ENCODE measurements around the gene AKIRIN2. TPM values are rescaled to one million over a fixed set of nuclear protein-coding genes. Genes with fewer than 3 reads are reported as not detected.
"Not testable (repeated sequence)": the region's sequence is repeated elsewhere in the genome, so short reads cannot be mapped to it uniquely, and the experiment has no call there.

Gene AKIRIN2
- total RNA-seq, 1 experiment from 2014 or later, result 19.1 TPM

DNA sequence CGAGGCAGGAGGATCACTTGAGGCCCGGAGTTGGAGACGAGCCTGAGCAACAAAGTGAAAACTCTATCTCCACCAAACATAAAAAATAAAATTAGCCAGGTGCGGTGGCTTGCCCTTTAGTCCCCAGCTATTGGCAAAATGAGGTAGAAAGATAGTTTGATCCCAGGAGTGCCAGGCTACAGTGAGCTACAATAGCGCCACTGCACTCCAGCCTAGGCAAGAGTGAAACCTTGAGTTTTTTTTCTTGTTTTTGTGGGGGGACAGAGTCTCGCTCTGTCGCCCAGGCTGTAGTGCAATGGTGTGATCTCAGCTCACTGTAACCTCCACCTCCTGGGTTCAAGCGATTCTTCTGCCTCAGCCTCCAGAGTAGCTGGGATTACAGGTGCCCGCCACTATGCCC is 14.1 kb downstream of the AKIRIN2 start:
- not testable (repeated sequence) for DNase-seq (ENCODE audit: low read depth)

GRCh38 chr6:87687296-87687695 is 14.7 kb downstream of the AKIRIN2 start:
- no peak for DNase-seq (ENCODE audit: low read depth)

DNA sequence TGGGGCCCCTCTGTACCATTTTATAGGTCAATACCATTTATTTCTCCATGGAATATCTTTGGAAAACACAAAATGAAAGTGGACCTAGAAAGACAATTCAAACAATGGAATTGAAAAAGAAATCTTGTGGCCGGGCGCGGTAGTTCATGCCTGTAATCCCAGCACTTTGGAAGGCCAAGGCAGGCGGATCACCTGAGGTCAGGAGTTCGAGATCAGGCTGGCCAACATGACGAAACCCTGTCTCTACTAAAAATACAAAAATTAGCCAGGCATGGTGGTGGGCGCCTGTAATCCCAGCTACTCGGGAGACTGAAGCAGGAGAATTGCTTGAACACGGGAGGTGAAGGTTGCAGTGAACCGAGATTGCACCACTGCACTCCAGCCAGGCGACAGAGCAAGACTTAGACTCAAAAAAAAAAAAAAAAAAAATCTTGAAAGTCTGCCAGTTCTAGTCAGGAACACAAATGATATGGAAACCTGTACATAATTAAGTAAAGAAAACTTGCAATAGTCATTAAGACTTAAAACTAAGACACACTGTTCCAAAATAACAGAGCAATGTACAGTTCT is 15.3 kb downstream of the AKIRIN2 start:
- not testable (repeated sequence) for DNase-seq (ENCODE audit: low read depth)

DNA sequence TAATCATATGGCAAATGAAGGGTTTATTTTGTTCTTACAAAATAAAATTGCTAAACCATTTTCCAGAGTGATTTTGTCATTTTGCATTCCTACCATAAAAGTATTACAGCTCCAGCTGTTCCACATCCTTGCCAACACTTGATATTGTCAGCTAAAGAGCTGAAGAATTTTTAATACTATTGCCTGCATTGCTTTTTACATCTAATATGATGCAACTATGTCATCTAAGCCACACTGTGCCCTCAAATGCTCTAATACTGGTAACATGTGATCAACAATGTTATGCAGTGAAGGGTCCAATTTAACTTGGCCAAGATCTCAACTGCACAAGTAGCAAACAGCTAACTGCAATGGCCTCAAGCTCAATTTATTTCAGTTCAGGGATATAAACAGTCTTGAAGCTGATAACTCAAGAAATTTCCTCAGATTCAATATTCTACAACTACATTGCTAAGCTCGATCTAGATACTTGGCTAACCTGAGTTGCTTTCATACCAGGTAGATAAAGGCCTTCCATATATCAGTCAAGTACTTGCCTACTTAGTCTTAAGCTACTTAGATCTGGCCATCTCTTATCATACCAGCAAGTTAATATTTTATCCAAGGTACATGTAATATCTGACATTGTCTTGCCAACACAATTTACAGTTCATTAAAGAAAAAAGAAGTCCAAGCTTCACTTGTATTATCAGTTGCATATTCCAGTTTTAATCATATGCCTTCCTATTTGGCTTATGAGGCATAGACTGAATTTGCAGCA is 17.0 kb downstream of the AKIRIN2 start:
- DNase-seq (ENCODE audit: low read depth), result no peak

DNA sequence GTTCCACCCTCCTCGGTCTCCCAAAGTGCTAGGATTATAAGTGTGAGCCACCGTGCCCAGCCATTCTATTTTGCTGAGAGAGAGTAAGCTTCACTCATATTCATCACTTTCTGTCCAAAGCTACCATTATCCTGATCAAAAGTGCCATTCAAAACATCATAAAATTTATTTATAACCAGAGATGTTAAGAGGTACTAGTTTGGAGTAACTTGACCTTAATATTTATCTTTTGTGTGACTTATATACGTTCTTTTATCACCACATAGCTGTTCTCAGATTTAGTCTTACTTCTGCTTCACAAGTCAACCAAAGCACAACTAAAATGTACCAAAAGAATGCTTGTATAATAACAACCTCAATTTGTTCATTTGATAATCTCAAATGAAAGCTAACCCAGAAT is 18.1 kb downstream of the AKIRIN2 start:
- DNase-seq (ENCODE audit: low read depth), result no peak

DNA sequence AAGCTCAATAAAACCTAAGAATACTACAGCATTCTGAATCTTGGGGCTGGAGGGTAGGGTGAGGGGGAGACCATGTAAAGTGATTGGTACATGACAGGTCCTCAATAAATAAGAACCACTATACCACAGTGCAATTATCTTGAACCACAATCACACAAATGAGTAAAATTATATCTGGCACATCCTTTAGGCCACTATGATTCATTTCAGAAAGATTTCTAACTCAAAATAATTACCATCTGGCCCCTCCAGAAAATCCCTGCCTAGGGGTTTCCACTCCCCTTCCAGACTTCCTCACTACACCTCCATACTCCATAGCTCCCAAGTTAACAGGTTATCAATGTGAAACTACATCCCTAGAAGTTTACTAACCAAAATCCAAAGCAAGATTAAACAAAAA is 19.7 kb downstream of the AKIRIN2 start:
- DNase-seq (ENCODE audit: low read depth), result peak; percentile 53

DNA sequence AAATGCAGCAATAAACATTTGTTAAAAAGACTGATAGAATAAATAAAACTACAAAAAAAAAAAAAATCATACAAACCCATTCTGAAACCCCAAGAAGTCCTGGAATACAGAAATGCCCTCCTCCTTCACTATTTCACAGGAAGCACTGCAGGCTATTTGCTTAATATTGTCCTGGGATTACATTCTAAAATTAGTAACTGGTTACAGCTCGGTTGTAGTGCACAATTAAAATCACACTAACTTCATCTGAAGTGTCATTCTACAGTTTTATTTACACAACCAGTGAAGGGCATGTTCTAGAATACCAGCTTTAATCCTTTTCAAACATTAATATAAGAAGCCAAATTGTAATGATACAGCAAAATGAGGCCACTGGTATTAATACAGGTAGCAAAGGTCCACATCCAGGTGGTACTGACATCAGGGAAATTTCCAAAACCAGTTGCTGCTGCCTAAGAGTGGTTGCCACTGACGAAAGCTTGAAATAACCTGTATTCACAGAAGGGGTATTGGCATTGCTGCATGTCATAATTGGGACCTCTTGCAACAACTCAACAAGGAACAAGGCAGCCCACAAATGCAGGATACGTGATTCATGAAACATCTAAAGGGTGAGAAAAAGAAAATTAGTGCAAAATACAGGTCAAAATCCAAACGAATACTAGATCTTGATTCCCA is 26.9 kb downstream of the AKIRIN2 start:
- no peak for DNase-seq (ENCODE audit: low read depth)

DNA sequence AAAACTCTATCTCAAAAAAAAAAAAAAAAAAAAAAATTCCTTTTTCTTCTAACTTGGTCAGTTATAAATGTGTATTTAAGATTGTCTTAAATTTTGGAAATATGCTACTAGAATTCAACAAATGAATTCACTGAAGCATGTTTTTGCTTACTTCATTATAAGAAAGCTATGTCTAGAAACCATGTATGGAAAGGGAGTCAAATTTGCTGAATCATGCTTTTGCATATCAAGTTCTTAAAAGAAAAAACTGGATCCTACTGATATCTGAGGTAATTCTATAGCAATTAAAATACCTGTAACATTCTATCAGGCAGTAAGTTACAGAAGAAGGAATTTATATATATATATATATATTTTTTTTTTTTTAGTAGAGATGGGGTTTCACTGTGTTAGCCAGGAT is 27.7 kb downstream of the AKIRIN2 start:
- DNase-seq (ENCODE audit: low read depth), result no peak

- DNase-seq (ENCODE audit: low read depth), result no peak
Measured at GRCh38 chr6:87673237-87673636, 28.8 kb downstream of the AKIRIN2 start.

DNA sequence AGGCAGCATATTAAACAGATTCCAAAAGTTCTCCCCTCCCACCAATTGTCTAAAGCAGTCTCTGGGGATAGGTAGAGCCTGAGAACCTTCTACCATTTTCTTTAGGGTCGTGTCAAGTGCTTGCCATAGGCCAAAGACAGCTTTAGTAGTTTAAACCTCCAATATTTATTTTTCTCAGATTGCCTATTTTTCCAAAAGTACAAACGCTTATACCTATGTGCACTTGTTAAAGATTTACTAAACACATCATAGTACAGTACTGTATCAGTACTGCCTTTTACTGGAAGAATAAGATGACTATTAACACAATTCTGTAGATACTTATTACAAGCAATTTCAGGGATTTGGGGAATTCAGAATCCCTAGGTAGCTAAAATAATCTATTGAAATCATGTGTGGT is 29.4 kb downstream of the AKIRIN2 start:
- DNase-seq (ENCODE audit: low read depth), result no peak

DNA sequence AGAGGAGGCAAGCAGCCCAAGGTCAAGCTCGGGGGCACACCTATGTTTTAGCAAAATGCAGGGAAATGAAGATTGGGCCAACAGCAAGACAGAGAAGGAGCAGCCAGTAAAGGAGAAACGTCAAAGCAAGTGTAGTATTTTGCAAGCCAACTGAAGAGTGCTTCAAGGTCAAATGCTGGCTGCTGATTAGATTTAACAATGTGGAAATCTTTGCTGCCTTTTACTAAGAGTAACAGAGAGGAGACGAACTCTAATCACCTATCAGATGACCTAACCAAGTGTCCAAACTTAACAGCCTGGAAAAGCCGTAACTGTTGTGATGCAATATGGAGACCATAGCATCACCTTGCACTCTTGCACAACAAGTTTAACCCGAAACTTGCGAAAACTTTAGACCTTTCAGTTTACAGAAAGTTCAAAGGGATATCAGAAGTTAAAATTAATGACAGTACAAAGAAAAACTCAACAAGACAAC is 30.4 kb downstream of the AKIRIN2 start:
- no peak for DNase-seq (ENCODE audit: low read depth)

DNA sequence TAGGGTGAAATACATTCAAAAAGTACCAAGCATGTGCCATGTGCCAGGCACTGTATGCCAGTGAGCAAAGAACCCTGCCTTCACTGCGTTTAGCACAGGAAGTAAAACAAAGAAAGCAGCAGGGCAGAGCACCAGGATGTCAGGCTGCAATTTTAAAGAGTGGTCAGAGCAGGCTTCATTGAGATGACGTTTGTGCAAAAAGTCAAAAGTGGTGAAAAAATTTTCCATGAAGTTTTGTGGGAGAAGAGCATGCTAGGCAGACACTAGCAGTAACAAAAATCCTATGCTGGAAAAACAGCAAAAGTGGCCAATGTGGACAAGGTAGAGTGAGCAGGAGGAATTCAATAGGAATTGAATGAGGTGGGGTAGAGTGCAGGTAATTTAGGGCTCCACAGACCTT is 31.3 kb downstream of the AKIRIN2 start:
- DNase-seq (ENCODE audit: low read depth), result no peak

DNA sequence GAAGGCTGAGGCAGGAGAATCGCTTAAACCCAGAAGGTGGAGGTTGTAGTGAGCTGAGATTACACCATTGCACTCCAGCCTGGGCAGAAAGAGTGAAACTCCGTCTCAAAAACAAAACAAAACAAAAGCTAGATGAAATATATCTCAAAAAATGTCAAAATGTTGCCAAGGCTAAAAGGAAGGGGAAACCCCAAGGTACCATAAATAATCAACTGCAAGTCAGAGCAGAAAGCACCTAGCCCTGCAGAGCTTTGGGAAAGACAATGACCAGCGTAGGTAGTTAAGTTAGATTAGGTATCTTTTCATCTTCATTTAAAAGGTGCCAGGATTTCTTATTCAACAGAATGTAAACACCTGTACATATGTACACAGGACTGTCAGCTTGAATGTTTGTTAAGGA is 33.0 kb downstream of the AKIRIN2 start:
- no peak for DNase-seq (ENCODE audit: low read depth)

DNA sequence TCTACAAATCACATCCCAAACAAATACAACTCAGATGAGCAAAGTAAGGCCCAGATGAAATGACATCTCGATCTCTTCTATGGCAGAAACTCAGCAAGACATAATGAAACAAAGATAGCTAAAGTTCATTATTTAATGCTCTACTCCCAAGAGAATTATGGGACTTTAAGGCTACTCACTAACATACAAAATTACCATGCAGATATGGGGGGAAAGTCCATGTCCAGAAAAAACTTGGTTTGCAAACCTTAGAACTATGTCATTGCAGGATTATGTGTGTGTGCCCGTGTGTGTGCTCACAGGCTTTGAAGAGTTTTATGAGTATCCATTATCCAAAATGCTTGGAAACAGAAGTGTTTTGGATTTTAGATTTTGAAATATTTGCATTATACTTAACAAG is 34.0 kb downstream of the AKIRIN2 start:
- DNase-seq (ENCODE audit: low read depth), result no peak

GRCh38 chr6:87667032-87667431 is 35.0 kb downstream of the AKIRIN2 start:
- no peak for DNase-seq (ENCODE audit: low read depth)

- no peak for DNase-seq (ENCODE audit: low read depth)
Measured at GRCh38 chr6:87664921-87665485, 37.0 kb downstream of the AKIRIN2 start.

DNA sequence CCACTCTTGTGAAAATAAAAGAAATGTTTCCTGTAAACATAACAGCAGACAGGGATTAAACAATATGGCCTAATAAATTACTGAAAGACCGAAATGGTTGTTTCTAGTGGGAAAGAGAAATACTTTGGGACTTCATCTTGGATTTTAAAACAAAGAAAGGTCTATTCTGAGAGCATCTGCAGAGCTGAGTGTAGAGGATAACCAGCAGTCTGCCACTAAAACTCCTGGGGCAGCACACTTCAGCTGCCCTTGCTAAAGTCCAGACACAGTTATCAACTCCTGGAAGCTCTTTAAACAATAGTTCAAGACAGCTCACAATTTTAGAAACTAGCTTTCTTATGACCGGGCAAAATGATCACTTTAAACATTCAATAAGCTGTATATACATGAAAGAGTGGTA is 38.6 kb downstream of the AKIRIN2 start:
- DNase-seq (ENCODE audit: low read depth), result no peak

DNA sequence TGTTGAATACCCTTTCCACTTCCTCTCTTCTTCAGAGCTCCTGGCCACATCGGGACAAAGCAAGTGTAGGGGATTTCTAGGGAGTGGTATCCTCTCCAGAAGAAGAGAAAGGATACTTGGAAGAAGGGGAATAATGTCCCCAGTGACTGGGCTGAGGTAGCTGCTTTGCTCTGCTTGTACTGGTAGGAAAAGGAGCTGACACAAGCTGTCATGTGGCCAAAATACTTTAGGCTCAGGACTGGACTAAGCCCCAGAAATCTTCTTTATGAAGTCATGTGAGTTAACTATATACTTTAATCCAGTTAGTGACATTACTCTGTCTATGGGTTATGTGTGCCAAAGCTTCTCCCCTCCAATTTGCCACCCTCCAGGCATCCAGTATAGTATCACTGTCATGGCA is 40.5 kb downstream of the AKIRIN2 start:
- no peak for DNase-seq (ENCODE audit: low read depth)

- peak; percentile 35 for DNase-seq (ENCODE audit: low read depth)
Measured at GRCh38 chr6:87661016-87661415, 41.0 kb downstream of the AKIRIN2 start.

- DNase-seq (ENCODE audit: low read depth), result peak; percentile 95
Measured at GRCh38 chr6:87660226-87660911, 41.7 kb downstream of the AKIRIN2 start.

GRCh38 chr6:87658516-87658915 is 43.5 kb downstream of the AKIRIN2 start:
- no peak for DNase-seq (ENCODE audit: low read depth)

- peak; percentile 52 for DNase-seq (ENCODE audit: low read depth)
Measured at GRCh38 chr6:87656857-87657256, 45.2 kb downstream of the AKIRIN2 start.

All from LHCN-M2 (cell line).